Activated CD8-positive, alpha-beta T cell treated with anti-CD3 and anti-CD28 coated beads for 36 hours (primary cell): ENCODE measurements around the gene SLC41A3. TPM values are rescaled to one million over a fixed set of nuclear protein-coding genes. Genes with fewer than 3 reads are reported as not detected.

Experiments used
- ATAC-seq: fragments of 200-7000 bp; cut with Tn5 transposase; one replicate; pipeline ENCODE4 v1.10.0; 2021; ENCODE audit warnings: mild to moderate bottlenecking, moderate library complexity
- CTCF ChIA-PET: fragments of 350-600 bp; sonication (Branson Sonifier 250); formaldehyde crosslinking; loops from one replicate; lab custom pipeline; 2021; ENCODE audit warnings: antibody characterized with exemption; lab: Charles Lee
- POLR2A ChIA-PET: fragments of 350-600 bp; sonication (Branson Sonifier 250); formaldehyde crosslinking; loops from one replicate; lab custom pipeline; 2021; ENCODE audit warnings: antibody characterized with exemption; lab: Charles Lee
- DNase-seq: peaks from one replicate; pipeline ENCODE4 v3.0.0-alpha.2; 2020
- H3K27ac Mint-ChIP-seq: one replicate; pipeline ENCODE4 v1.8.0; 2021; ENCODE audit warnings: mild to moderate bottlenecking, mixed read lengths
- H3K27me3 Mint-ChIP-seq: one replicate; pipeline ENCODE4 v1.8.0; 2021; ENCODE audit warnings: mixed read lengths
- H3K36me3 Mint-ChIP-seq: one replicate; pipeline ENCODE4 v1.8.0; 2021; ENCODE audit warnings: low read depth, mixed read lengths
- H3K4me1 Mint-ChIP-seq: one replicate; pipeline ENCODE4 v1.8.0; 2021; ENCODE audit warnings: low read depth, mixed read lengths
- H3K4me3 Mint-ChIP-seq: one replicate; pipeline ENCODE4 v1.8.0; 2021; ENCODE audit warnings: mild to moderate bottlenecking, moderate library complexity, mixed read lengths
- H3K9me3 Mint-ChIP-seq: one replicate; pipeline ENCODE4 v1.8.0; 2021; ENCODE audit warnings: mixed read lengths
- CTCF ChIP-seq: fragments of 200-600 bp; IDR thresholded peaks from one replicate; pipeline ENCODE4 v1.8.0; 2022; ENCODE audit warnings: antibody characterized with exemption, mild to moderate bottlenecking
- intact Hi-C: fragments of 100-400 bp; cut with micrococcal nuclease; formaldehyde crosslinking; loops from one replicate; pipeline ENCODE4 v1.10.0; 2022
- total RNA-seq, 2 experiments: library from RNA; stranded (reverse); gene quantifications; one replicate each; pipeline ENCODE4 v1.2.3, GENCODE V29; 2021

SLC41A3 gene
- total RNA-seq, 2 experiments from 2014 or later = 19.1 to 23.4 TPM

GRCh38 chr3:126130981-126131745 lies 47.2 kb upstream of the SLC41A3 start:
- intact Hi-C loops = no loop called here

GRCh38 chr3:126130081-126130855 lies 46.3 kb upstream of the SLC41A3 start:
- Mint-ChIP-seq H3K36me3 (no peaks in the 10 kb centered on the region), H3K4me3 (no peak overlapping the region), H3K27ac (no peak overlapping the region), H3K9me3 (no peaks in the 10 kb centered on the region), H3K4me1 (no peaks in the 10 kb centered on the region), H3K27me3 (peaks cover 7% of the 10 kb centered on the region)
- TF ChIP-seq CTCF = no peak
- ChIA-PET CTCF (no interaction called here), POLR2A (no interaction called here)
- intact Hi-C loops = no loop called here
- DNase-seq (no peak), ATAC-seq (no peak)

More at GRCh38 chr3:126130981-126131745, 47.2 kb upstream of the SLC41A3 start:
- Mint-ChIP-seq H3K27me3 (peaks cover 7% of the 10 kb centered on the region), H3K4me1 (no peaks in the 10 kb centered on the region), H3K9me3 (no peaks in the 10 kb centered on the region), H3K4me3 (no peak overlapping the region), H3K27ac (no peak overlapping the region), H3K36me3 (no peaks in the 10 kb centered on the region)
- ChIA-PET CTCF (no interaction called here), POLR2A (no interaction called here)
- ATAC-seq (no peak), DNase-seq (no peak)
- TF ChIP-seq CTCF = no peak

- DNase-seq = no peak
Measured at GRCh38 chr3:126129398-126129891, 45.5 kb upstream of the SLC41A3 start.

GRCh38 chr3:126128504-126129397 lies 44.8 kb upstream of the SLC41A3 start:
- no peak for ATAC-seq
- TF ChIP-seq CTCF = no peak
- no peak overlapping the region for H3K27ac Mint-ChIP-seq
- H3K4me1 Mint-ChIP-seq = no peaks in the 10 kb centered on the region
- ChIA-PET CTCF (no interaction called here), POLR2A (no interaction called here)
- H3K27me3 Mint-ChIP-seq = peaks cover 4% of the 10 kb centered on the region
- no peaks in the 10 kb centered on the region for H3K9me3 Mint-ChIP-seq
- intact Hi-C loops = no loop called here
- H3K36me3 Mint-ChIP-seq = no peaks in the 10 kb centered on the region
- no peak overlapping the region for H3K4me3 Mint-ChIP-seq
- no peak for DNase-seq

More at GRCh38 chr3:126129398-126129891, 45.5 kb upstream of the SLC41A3 start:
- TF ChIP-seq CTCF = no peak
- Mint-ChIP-seq H3K4me1 (no peaks in the 10 kb centered on the region), H3K9me3 (no peaks in the 10 kb centered on the region), H3K36me3 (no peaks in the 10 kb centered on the region), H3K27ac (no peak overlapping the region), H3K4me3 (no peak overlapping the region), H3K27me3 (peaks cover 7% of the 10 kb centered on the region)
- ChIA-PET CTCF (no interaction called here), POLR2A (no interaction called here)
- no peak for ATAC-seq
- intact Hi-C loops = no loop called here
